ENCODE results near the gene RIPOR2.
A peak's percentile ranks its signal among the peaks of the same experiment; 100 is the strongest.

RIPOR2 gene

DNA sequence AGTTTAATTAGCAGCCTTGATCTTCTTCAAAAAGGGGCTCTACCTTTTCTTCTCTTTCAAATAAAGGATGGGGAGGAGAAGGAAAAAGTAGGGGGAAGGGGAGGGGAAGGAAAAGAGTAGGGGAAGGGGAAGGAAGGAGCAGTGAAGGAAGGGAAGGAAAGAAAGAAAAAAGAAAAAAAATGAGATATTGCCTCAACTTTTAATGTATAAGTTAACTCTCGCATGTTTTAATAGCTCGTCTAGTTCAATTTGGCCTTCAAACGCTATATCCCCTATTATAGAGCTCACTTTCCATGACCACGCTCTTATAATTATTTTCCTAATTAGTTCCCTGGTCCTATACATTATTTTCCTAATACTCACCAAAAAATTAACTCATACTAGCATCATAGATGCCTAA lies 11.9 kb upstream of the RIPOR2 start:
- POLR2A ChIA-PET (ENCODE audit: low non-redundant PET) = no interaction called here

DNA sequence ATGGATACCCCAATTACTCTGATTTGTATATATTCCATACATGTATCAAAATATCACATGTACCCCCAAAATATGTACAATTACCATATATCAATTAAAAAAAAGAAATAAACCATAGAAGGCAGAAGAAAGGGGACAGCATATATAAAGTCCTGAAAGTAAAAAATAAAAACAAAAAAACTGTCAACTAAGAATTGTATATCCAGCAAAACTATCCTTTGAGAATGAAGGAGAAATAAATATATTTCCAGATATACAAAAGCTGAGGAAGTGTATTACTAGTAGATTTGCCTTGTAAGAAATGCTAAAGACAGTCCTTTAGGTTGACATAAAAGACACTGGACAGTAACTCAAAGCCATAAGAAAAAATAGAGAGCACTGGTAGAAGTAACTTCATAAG lies 9.3 kb upstream of the RIPOR2 start:
- ChIA-PET CTCF (no interaction called here), POLR2A (ENCODE audit: low non-redundant PET) (no interaction called here)
- TF ChIP-seq, protein P1, sequence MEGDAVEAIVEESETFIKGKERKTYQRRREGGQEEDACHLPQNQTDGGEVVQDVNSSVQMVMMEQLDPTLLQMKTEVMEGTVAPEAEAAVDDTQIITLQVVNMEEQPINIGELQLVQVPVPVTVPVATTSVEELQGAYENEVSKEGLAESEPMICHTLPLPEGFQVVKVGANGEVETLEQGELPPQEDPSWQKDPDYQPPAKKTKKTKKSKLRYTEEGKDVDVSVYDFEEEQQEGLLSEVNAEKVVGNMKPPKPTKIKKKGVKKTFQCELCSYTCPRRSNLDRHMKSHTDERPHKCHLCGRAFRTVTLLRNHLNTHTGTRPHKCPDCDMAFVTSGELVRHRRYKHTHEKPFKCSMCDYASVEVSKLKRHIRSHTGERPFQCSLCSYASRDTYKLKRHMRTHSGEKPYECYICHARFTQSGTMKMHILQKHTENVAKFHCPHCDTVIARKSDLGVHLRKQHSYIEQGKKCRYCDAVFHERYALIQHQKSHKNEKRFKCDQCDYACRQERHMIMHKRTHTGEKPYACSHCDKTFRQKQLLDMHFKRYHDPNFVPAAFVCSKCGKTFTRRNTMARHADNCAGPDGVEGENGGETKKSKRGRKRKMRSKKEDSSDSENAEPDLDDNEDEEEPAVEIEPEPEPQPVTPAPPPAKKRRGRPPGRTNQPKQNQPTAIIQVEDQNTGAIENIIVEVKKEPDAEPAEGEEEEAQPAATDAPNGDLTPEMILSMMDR (conservative IDR thresholded peaks at IDR 0.05; ENCODE audit: low read depth) = no peak
- DNase-seq (ENCODE audit: low spot score) = no peak
- H3K27ac ChIP-seq = no peak overlapping the region

More for the DNA sequence above, 11.9 kb upstream of the RIPOR2 start:
- CTCF ChIA-PET = interaction anchor here (1.1 kb wide), 1 partner anchor 11 kb away, joined by 3 read pairs; no protein-coding TSS in a partner anchor
- DNase-seq (ENCODE audit: low spot score) = no peak
- H3K27ac ChIP-seq = no peak overlapping the region
- TF ChIP-seq, protein P1 (conservative IDR thresholded peaks at IDR 0.05; ENCODE audit: low read depth) = no peak

DNA sequence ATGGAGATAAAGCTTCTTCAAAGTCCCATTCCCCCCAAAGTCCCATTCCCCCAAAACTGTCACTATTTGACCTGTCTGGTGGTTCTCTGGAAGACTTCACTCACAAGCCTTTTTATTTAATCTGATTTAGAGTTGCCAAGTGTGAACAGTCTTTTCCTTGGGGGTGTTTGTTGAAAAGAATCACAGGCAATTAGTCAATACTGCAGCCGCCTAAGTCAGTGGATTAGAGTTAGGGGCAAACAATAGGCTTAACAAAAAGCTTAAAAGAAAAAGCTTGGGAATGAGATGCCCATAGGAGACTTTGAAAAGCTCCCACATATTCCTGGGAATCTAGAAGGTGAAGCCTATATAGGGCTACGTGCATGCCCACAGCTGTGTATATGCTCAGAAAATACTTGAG lies 8.0 kb upstream of the RIPOR2 start:
- H3K27ac ChIP-seq = no peak overlapping the region
- POLR2A ChIA-PET (ENCODE audit: low non-redundant PET) = no interaction called here
- TF ChIP-seq, protein P1 (conservative IDR thresholded peaks at IDR 0.05; ENCODE audit: low read depth) = no peak
- no peak for DNase-seq (ENCODE audit: low spot score)
- CTCF ChIA-PET = interaction anchor here (0.7 kb wide), 1 partner anchor 30 kb away, joined by 3 read pairs; no protein-coding TSS in a partner anchor

DNA sequence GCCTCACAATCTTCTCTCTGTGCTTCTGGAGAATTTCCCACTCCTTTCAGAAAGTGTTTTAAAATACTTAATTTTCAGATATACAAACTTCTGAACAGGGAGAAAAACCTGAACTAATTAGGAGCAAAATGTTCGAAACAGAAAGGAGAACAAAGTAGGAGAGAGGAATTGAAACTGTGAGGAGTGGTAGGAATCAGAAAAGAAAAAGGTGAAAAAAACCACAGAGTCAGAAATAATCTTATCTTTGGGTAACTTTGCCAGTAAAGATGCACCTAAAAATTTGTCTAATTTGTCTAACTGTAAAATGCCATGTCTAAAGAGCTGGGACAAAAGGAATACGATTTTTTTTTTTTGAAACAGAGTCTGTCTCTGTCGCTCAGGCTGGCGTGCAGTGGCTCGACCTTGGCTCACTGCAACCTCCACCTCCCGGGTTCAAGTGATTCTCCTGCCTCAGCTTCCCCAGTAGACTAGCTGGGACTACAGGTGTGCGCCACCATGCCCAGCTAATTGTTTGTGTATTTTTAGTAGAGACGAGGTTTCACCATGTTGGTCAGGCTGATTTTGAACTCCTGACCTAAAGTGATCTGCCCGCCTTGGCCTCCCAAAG lies 4.7 kb upstream of the RIPOR2 start:
- no peak overlapping the region for H3K27ac ChIP-seq
- TF ChIP-seq, protein P1 (conservative IDR thresholded peaks at IDR 0.05; ENCODE audit: low read depth) = no peak
- ChIA-PET POLR2A (ENCODE audit: low non-redundant PET) (no interaction called here), CTCF (interaction anchor here (0.6 kb wide), 1 partner anchor 9 kb away, joined by 3 read pairs; no protein-coding TSS in a partner anchor)
- DNase-seq (ENCODE audit: low spot score) = no peak

DNA sequence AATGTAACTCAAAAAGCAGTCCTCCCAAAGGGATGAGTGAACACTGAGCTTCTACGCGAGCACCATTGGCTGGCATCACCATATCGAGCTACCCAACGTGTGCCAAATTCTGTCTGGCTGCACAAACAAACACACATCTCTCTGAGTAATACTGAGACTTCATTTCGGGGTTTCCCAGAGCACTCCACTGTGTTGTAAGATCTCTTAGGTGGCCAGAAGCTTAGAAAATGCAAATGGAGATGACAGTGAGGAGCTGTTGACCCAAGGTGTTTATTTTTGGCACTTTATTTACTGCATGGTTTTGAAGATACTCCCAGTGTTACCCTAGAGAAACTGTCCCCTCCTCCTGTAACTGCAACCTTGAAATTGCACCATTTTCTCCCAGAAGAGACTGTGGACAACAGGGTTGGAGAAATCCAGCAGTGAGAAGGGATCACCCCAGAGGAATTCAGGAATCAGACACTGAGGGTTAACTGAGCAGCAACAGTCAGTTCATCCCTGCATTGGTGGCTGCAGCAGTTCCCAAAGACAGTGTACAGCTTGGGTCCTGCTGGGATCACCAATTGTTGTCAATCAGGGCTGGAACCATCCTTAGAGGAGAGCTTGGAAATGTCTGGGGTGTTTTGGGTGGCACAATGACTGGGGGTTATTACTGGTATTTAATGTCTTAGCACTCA lies 1.0 kb upstream of the RIPOR2 start:
- ChIA-PET POLR2A (ENCODE audit: low non-redundant PET) (no interaction called here), CTCF (no interaction called here)
- DNase-seq (ENCODE audit: low spot score) = no peak
- TF ChIP-seq, protein P1 (conservative IDR thresholded peaks at IDR 0.05; ENCODE audit: low read depth) = no peak
- H3K27ac ChIP-seq = no peak overlapping the region

DNA sequence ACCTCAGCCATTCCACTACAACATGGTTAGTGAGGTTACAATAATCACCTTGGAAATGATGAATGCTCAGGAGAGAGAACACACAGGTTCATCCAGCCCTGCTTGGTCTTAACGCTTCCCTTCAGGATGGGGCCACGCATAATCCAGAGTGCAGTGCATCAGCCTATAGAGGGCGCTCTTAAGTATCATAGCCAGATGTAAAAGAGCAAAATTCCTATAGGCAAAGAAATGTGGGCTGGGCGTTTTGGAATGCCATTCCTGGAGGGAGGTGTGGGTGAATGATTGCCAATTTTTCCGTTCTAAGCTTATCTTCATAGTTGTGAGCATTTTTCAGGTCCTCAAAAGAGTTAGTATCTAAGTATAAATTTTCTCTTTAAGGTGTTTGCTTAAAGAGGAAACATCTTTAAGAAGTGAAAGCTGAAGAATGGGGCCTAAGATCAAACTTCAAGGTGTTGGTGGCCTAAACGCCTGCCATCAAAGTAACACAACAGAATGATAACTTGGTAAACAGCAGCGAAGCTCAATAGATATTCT lies 1.8 kb downstream of the RIPOR2 start:
- POLR2A ChIA-PET (ENCODE audit: low non-redundant PET) = no interaction called here
- H3K27ac ChIP-seq = no peak overlapping the region
- DNase-seq (ENCODE audit: low spot score) = peak; percentile 27
- CTCF ChIA-PET = interaction anchor here (0.6 to 1.2 kb wide), 3 partner anchors 58 to 494 kb away, joined by 3 to 7 read pairs (median 3); no protein-coding TSS in a partner anchor
- TF ChIP-seq, protein P1 (conservative IDR thresholded peaks at IDR 0.05; ENCODE audit: low read depth) = 0 out of 2 replicates have a peak, but pooled peaks have one; percentile 12
